HG03108 (cell line): ENCODE measurements around the gene OR2T2.
"Not testable (repeated sequence)": the region's sequence is repeated elsewhere in the genome, so short reads cannot be mapped to it uniquely, and the experiment has no call there.

ENCODE experiments used
- ATAC-seq: cut with Tn5 transposase; IDR thresholded peaks from one replicate; pipeline ENCODE4 v1.9.1; 2021; ENCODE audit warnings: moderate library complexity; ENCODE audit not compliant: unreplicated experiment

Gene OR2T2

GRCh38 chr1:248449821-248450465 is 4.5 kb downstream of the OR2T2 start:
- ATAC-seq: not testable (repeated sequence)

GRCh38 chr1:248450466-248451145 is 5.2 kb downstream of the OR2T2 start:
- ATAC-seq: peak; percentile 71

GRCh38 chr1:248453619-248454018 is 8.2 kb downstream of the OR2T2 start:
- not testable (repeated sequence) for ATAC-seq

- not testable (repeated sequence) for ATAC-seq
Observed at GRCh38 chr1:248455045-248455444, 9.6 kb downstream of the OR2T2 start.

GRCh38 chr1:248456635-248457034 is 11.2 kb downstream of the OR2T2 start:
- not testable (repeated sequence) for ATAC-seq

GRCh38 chr1:248459117-248459516 is 13.7 kb downstream of the OR2T2 start:
- ATAC-seq: not testable (repeated sequence)

- no peak for ATAC-seq
Observed at GRCh38 chr1:248471154-248471553, 25.7 kb downstream of the OR2T2 start.

- ATAC-seq: not testable (repeated sequence)
Observed at GRCh38 chr1:248472111-248472510, 26.7 kb downstream of the OR2T2 start.

GRCh38 chr1:248473051-248473450 is 27.6 kb downstream of the OR2T2 start, which contains the start of gene OR2T3:
OR2T3 (plus strand) TSS chr1:248473351; CDS start chr1:248473351, 0 bp downstream.
- ATAC-seq: not testable (repeated sequence)

- peak; percentile 88 for ATAC-seq
Observed at GRCh38 chr1:248475660-248476059, 30.2 kb downstream of the OR2T2 start.

GRCh38 chr1:248481686-248482579 is 36.5 kb downstream of the OR2T2 start:
- peak; percentile 80 for ATAC-seq

- ATAC-seq: not testable (repeated sequence)
Observed at GRCh38 chr1:248488289-248488688, 42.9 kb downstream of the OR2T2 start, which contains the start of gene OR2T5. OR2T5 (plus strand) TSS chr1:248488589; CDS start chr1:248488589, 0 bp downstream.

- not testable (repeated sequence) for ATAC-seq
Observed at GRCh38 chr1:248496661-248497060, 51.2 kb downstream of the OR2T2 start.

- not testable (repeated sequence) for ATAC-seq
Observed at GRCh38 chr1:248500305-248501035, 55.0 kb downstream of the OR2T2 start.
